OCI-LY1 (cell line): ENCODE data around the gene CLDN20.
"Not testable (repeated sequence)": the region's sequence is repeated elsewhere in the genome, so short reads cannot be mapped to it uniquely, and the experiment has no call there.

ENCODE experiments used
- H2AFZ ChIP-seq: fragments of 200-600 bp; sonication (generic), shearing (Covaris generic); 2 replicates; pipeline ENCODE4 v1.6.0; 2014; ENCODE audit warnings: antibody characterized with exemption, mild to moderate bottlenecking, low read length
- H3F3A ChIP-seq: fragments of 200-600 bp; sonication (generic), shearing (Covaris generic); 2 replicates; pipeline ENCODE4 v1.6.0; 2014; ENCODE audit warnings: mild to moderate bottlenecking, antibody characterized with exemption, low read length, moderate library complexity; ENCODE audit not compliant: insufficient read depth
- H3K27ac ChIP-seq: fragments of 200-600 bp; sonication (generic); 2 replicates; pipeline ENCODE4 v1.5.1; 2014; ENCODE audit warnings: low read length, mixed run types, mild to moderate bottlenecking, low read depth; ENCODE audit not compliant: poor library complexity, severe bottlenecking
- H3K27me3 ChIP-seq: fragments of 200-600 bp; sonication (generic); 2 replicates; pipeline ENCODE4 v1.6.0; 2014; ENCODE audit warnings: antibody characterized with exemption, mild to moderate bottlenecking, low read length, moderate library complexity; ENCODE audit not compliant: insufficient read depth
- H3K36me3 ChIP-seq: fragments of 200-600 bp; sonication (generic); 2 replicates; pipeline ENCODE4 v1.6.1; 2014; ENCODE audit warnings: mild to moderate bottlenecking, antibody characterized with exemption, low read length, moderate library complexity, mixed read lengths; ENCODE audit not compliant: insufficient read depth
- H3K4me1 ChIP-seq: fragments of 200-600 bp; sonication (generic); 2 replicates; pipeline ENCODE4 v1.5.1; 2014; ENCODE audit warnings: mild to moderate bottlenecking, low read length, moderate library complexity; ENCODE audit not compliant: insufficient read depth, severe bottlenecking
- H3K4me2 ChIP-seq: fragments of 200-600 bp; sonication (generic), shearing (Covaris generic); 2 replicates; pipeline ENCODE4 v1.6.1; 2014; ENCODE audit warnings: low read length
- H3K4me3 ChIP-seq: fragments of 200-600 bp; sonication (generic); 2 replicates; pipeline ENCODE4 v1.5.1; 2014; ENCODE audit warnings: low read length, low read depth, mild to moderate bottlenecking, mixed read lengths; ENCODE audit not compliant: poor library complexity, severe bottlenecking
- H3K79me2 ChIP-seq: fragments of 200-600 bp; shearing (Covaris generic); 2 replicates; pipeline ENCODE4 v1.6.1; 2016; ENCODE audit warnings: mixed run types, low read length, mixed read lengths; ENCODE audit not compliant: insufficient read depth
- H3K9ac ChIP-seq: fragments of 200-600 bp; sonication (generic), shearing (Covaris generic); 2 replicates; pipeline ENCODE4 v1.6.1; 2014; ENCODE audit warnings: mild to moderate bottlenecking, low read length, mixed read lengths
- H3K9me2 ChIP-seq: fragments of 200-600 bp; sonication (generic), shearing (Covaris generic); 2 replicates; pipeline ENCODE4 v1.6.1; 2014; ENCODE audit warnings: low read depth, mild to moderate bottlenecking, low read length, mixed read lengths
- H3K9me3 ChIP-seq: fragments of 200-600 bp; shearing (Covaris generic); 2 replicates; pipeline ENCODE4 v1.6.1; 2014; ENCODE audit warnings: low read length, mixed read lengths
- H4K20me1 ChIP-seq: fragments of 200-600 bp; sonication (generic), shearing (Covaris generic); 2 replicates; pipeline ENCODE4 v1.6.0; 2016; ENCODE audit warnings: mild to moderate bottlenecking, low read length; ENCODE audit not compliant: insufficient read depth
- EZH2 ChIP-seq: fragments of 200-600 bp; sonication (generic), shearing (Covaris generic); IDR thresholded peaks from 2 replicates; pipeline ENCODE4 v1.8.0; 2017; ENCODE audit warnings: borderline replicate concordance, mixed run types, mild to moderate bottlenecking, antibody characterized with exemption, low read length, moderate library complexity, mixed read lengths
- TF ChIP-seq, protein P1 (sequence below): fragments of 200-600 bp; sonication (generic), shearing (Covaris generic); IDR thresholded peaks from 2 replicates; pipeline ENCODE4 v1.5.1; 2017; ENCODE audit warnings: mild to moderate bottlenecking, antibody characterized with exemption, low read length, moderate library complexity, mixed read lengths

CLDN20 gene

DNA sequence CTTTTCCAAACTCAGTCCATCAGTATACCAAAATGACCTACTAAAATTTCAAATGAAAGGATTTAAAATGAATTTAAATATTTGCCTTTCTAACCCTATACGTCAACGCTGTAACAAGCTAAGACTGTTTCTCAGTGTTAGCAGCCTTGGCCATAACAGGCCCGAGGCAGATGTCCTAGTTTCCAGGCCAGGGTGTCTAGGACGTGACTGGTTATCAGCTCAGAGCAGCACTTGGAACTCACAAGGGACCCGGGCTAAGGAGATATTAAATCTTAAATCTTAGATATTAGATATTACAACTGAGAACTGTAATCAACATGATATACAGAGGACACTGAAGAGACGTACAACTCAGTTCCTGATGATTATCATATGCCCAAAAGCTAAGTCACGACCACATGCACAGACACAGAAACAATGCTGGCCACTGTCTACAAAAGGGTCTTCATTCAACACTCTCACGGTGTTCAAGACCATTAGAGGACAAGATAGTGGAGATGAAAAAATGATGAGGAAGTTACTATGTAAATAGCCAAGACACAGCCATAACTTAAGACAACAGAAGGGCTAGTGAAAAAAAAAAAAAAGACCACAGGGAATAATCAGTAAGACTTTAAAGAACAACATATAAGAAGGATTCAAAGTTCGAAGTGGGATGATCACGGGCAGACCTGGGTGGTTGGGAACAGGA is at the start of gene CLDN20:
Gene CLDN20 (plus strand): TSS at position 641 of the 691 bp plus-strand sequence. CDS start 11,707 bp downstream, outside the sequence.
- H3K27ac ChIP-seq = no peak within 1 kb of the TSS

DNA sequence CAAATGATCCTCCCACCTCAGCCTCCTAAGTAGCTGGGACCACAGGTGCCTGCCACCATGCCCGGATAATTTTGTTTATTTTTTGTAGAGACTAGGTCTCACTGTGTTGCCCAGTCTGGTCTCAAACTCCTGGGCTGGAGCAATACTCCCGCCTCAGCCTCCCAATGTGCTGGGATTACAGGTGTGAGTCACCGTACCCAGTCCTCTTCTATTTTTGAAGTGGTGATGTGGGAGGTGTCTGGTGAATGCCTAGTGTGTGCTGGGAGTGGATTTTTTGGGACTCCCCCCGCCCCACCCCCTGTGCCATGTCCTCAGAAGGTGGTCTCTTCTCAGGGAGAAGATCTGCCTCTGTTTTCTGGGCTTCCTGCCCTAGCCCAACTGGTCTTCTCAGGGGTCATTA is 47.9 kb upstream of the CLDN20 start:
- Histone ChIP-seq H3K9me3 (no peaks in the 10 kb centered on the region), H3K27ac (no peak overlapping the region), H3K9me2 (no peaks in the 10 kb centered on the region), H3K36me3 (peaks cover 7% of the 10 kb centered on the region; the same call in 1 of the 2 replicates), H3F3A (no peaks in the 10 kb centered on the region), H3K27me3 (no peaks in the 10 kb centered on the region), H4K20me1 (no peaks in the 10 kb centered on the region), H3K4me1 (no peaks in the 10 kb centered on the region), H3K79me2 (no peaks in the 10 kb centered on the region), H3K4me3 (no peak overlapping the region), H3K9ac (no peak overlapping the region), H3K4me2 (no peak overlapping the region), H2AFZ (no peak overlapping the region)
- TF ChIP-seq, protein P1, sequence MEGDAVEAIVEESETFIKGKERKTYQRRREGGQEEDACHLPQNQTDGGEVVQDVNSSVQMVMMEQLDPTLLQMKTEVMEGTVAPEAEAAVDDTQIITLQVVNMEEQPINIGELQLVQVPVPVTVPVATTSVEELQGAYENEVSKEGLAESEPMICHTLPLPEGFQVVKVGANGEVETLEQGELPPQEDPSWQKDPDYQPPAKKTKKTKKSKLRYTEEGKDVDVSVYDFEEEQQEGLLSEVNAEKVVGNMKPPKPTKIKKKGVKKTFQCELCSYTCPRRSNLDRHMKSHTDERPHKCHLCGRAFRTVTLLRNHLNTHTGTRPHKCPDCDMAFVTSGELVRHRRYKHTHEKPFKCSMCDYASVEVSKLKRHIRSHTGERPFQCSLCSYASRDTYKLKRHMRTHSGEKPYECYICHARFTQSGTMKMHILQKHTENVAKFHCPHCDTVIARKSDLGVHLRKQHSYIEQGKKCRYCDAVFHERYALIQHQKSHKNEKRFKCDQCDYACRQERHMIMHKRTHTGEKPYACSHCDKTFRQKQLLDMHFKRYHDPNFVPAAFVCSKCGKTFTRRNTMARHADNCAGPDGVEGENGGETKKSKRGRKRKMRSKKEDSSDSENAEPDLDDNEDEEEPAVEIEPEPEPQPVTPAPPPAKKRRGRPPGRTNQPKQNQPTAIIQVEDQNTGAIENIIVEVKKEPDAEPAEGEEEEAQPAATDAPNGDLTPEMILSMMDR = no peak
- TF ChIP-seq EZH2 = no peak

More for the DNA sequence above, at the start of gene CLDN20:
- peaks cover 61% of the 10 kb centered on the region for H3K36me3 ChIP-seq
- H3K9me2 ChIP-seq = no peaks in the 10 kb centered on the region
- H3K4me1 ChIP-seq = no peaks in the 10 kb centered on the region
- no peak within 1 kb of the TSS for H2AFZ ChIP-seq
- H4K20me1 ChIP-seq = no peaks in the 10 kb centered on the region
- H3K4me2 ChIP-seq = no peak within 1 kb of the TSS
- no peaks in the 10 kb centered on the region for H3K27me3 ChIP-seq
- H3K4me3 ChIP-seq = no peak within 1 kb of the TSS
- no peaks in the 10 kb centered on the region for H3K9me3 ChIP-seq
- TF ChIP-seq, protein P1 = no peak
- TF ChIP-seq EZH2 = no peak
- no peaks in the 10 kb centered on the region for H3F3A ChIP-seq
- H3K79me2 ChIP-seq = no peaks in the 10 kb centered on the region
- H3K9ac ChIP-seq = no peak within 1 kb of the TSS

DNA sequence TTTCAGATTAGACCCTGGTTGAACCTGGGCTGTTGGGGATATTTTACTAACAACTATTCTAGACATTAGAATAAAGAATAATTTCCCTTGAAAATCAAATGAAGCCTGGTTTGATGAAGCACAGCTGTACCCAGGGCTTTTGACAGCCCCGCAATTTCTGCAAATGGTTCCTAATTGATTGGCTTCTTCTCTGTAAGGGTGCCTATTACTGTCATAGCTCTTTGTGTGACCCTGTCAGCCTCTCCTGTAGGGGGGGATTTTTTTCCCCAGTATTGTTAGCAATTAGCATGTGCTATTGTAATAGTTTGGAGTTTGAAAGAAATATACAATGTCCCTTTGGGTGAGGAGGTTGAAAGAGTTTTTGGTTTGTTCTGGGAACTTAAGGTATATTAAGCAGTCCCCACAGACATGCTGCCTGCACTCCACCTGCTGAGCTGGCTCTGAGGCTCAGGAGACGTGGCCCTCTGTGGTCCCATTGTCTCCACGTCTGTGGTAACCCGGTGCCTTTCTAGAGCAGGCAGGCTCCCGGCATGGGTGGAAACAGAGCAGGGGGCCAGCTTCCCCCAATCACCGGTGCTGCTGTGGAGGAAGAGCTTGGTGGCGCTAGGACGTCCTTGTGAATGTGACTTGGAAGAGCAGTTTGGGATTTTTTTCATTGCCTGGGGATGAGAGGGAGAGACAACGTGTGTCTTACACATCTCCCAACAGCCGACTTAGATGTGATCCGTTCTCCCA is 47.3 kb upstream of the CLDN20 start:
- Histone ChIP-seq H3K27me3 (no peaks in the 10 kb centered on the region), H4K20me1 (no peaks in the 10 kb centered on the region), H3K4me1 (no peaks in the 10 kb centered on the region), H3K27ac (no peak overlapping the region), H3K4me2 (no peak overlapping the region), H3K9me2 (no peaks in the 10 kb centered on the region), H3K9ac (no peak overlapping the region), H3K79me2 (no peaks in the 10 kb centered on the region), H3K4me3 (no peak overlapping the region), H3K9me3 (no peaks in the 10 kb centered on the region), H3F3A (no peaks in the 10 kb centered on the region), H2AFZ (no peak overlapping the region), H3K36me3 (peaks cover 7% of the 10 kb centered on the region; the same call in 1 of the 2 replicates)
- no peak for TF ChIP-seq EZH2
- TF ChIP-seq, protein P1 = no peak

- not testable (repeated sequence) for H3K27me3 ChIP-seq, H4K20me1 ChIP-seq, H3K4me1 ChIP-seq, H3K4me3 ChIP-seq, H3K79me2 ChIP-seq, H3F3A ChIP-seq, H2AFZ ChIP-seq, H3K9me2 ChIP-seq, H3K36me3 ChIP-seq, H3K9ac ChIP-seq, H3K9me3 ChIP-seq, H3K27ac ChIP-seq, H3K4me2 ChIP-seq
Measured at GRCh38 chr6:155218711-155219110, 45.1 kb upstream of the CLDN20 start.
